Liver (tissue), 9 donors: ENCODE data around the gene FCSK. TPM values are rescaled to one million over a fixed set of nuclear protein-coding genes. Genes with fewer than 3 reads are reported as not detected.

ENCODE experiments used
- DNase-seq: peaks from one replicate; pipeline ENCODE4 v3.0.0-alpha.2; 2017; ENCODE audit warnings: low spot score
- H3K27ac ChIP-seq, 2 donors: one replicate each; pipeline ENCODE4 v1.7.0; 2013; ENCODE audit warnings: inconsistent platforms in 2 of 2, low read length in 2 of 2, control low read depth in 1 of 2, low read depth in 1 of 2, mild to moderate bottlenecking in 1 of 2
- H3K27me3 ChIP-seq, 4 donors: one replicate each; pipeline versions ENCODE4 v1.6.1 to v1.7.0; 2013; ENCODE audit warnings: low read length in 3 of 4, inconsistent platforms in 1 of 4, mild to moderate bottlenecking in 1 of 4, moderate library complexity in 1 of 4; ENCODE audit not compliant: control insufficient read depth in 4 of 4, insufficient read depth in 4 of 4
- H3K36me3 ChIP-seq, 4 donors: one replicate each; pipeline versions ENCODE4 v1.6.1 to v1.7.0; 2013; ENCODE audit warnings: low read length in 3 of 4, mild to moderate bottlenecking in 3 of 4, low read depth in 1 of 4, moderate library complexity in 1 of 4; ENCODE audit not compliant: control insufficient read depth in 4 of 4, insufficient read depth in 3 of 4
- H3K4me1 ChIP-seq, 4 donors: one replicate each; pipeline versions ENCODE4 v1.6.1 to v1.7.0; 2013; ENCODE audit warnings: low read length in 3 of 4, mild to moderate bottlenecking in 3 of 4, moderate library complexity in 1 of 4; ENCODE audit not compliant: control insufficient read depth in 4 of 4, insufficient read depth in 4 of 4
- H3K4me3 ChIP-seq, 3 donors: one replicate each; pipeline versions ENCODE4 v1.6.1 to v1.7.0; 2013; ENCODE audit warnings: low read length in 3 of 3, control low read depth in 1 of 3, low read depth in 1 of 3, mild to moderate bottlenecking in 1 of 3
- H3K9ac ChIP-seq, 2 donors: one replicate each; pipeline ENCODE4 v1.7.0; 2013; ENCODE audit warnings: low read length in 2 of 2, mild to moderate bottlenecking in 2 of 2, moderate library complexity in 2 of 2, control low read depth in 1 of 2, low read depth in 1 of 2
- H3K9me3 ChIP-seq, 4 donors: one replicate each; pipeline versions ENCODE4 v1.6.1 to v1.7.0; 2013; ENCODE audit warnings: low read length in 3 of 4; ENCODE audit not compliant: control insufficient read depth in 4 of 4
- FOXA1 ChIP-seq: IDR thresholded peaks from 2 replicates; pipeline ENCODE4 v1.6.1; 2016; ENCODE audit warnings: antibody characterized with exemption
- FOXA2 ChIP-seq: IDR thresholded peaks from 2 replicates; pipeline ENCODE4 v1.6.1; 2016; ENCODE audit warnings: antibody characterized with exemption
- GABPA ChIP-seq, 2 donors: IDR thresholded peaks in 1 of 2; conservative IDR thresholded peaks in 1 of 2; 2 replicates each; pipeline ENCODE4 v1.6.1; 2016; ENCODE audit warnings: antibody characterized with exemption in 2 of 2, mild to moderate bottlenecking in 1 of 2, moderate library complexity in 1 of 2
- HNF4A ChIP-seq, 2 donors: conservative IDR thresholded peaks; 2 replicates each; pipeline ENCODE4 v1.6.1; 2016; ENCODE audit warnings: antibody characterized with exemption in 2 of 2, mild to moderate bottlenecking in 2 of 2
- HNF4G ChIP-seq: IDR thresholded peaks from 2 replicates; pipeline ENCODE4 v1.6.1; 2016; ENCODE audit warnings: antibody characterized with exemption
- JUND ChIP-seq, 2 donors: IDR thresholded peaks; 2 replicates each; pipeline ENCODE4 v1.6.1; 2016; ENCODE audit warnings: antibody characterized with exemption in 2 of 2
- NR2F2 ChIP-seq: IDR thresholded peaks from 2 replicates; pipeline ENCODE4 v1.6.1; 2016; ENCODE audit warnings: antibody characterized with exemption
- RAD21 ChIP-seq, 2 donors: IDR thresholded peaks; 2 replicates each; pipeline ENCODE4 v1.6.1; 2016; ENCODE audit warnings: antibody characterized with exemption in 2 of 2, mild to moderate bottlenecking in 2 of 2
- RXRA ChIP-seq, 2 donors: IDR thresholded peaks; 2 replicates each; pipeline ENCODE4 v1.6.1; 2017 to 2018; ENCODE audit warnings: antibody characterized with exemption in 2 of 2, mild to moderate bottlenecking in 1 of 2
- TAF1 ChIP-seq: conservative IDR thresholded peaks from 2 replicates; pipeline ENCODE4 v1.6.1; 2016; ENCODE audit warnings: antibody characterized with exemption, mild to moderate bottlenecking
- YY1 ChIP-seq: IDR thresholded peaks from 2 replicates; pipeline ENCODE4 v1.6.1; 2016; ENCODE audit warnings: antibody characterized with exemption, mild to moderate bottlenecking
- WGBS: extraction: QIAGEN DNeasy Blood & Tissue Kit; methylation state at CpG from one replicate; pipeline ENCODE4 v1.1.7; 2013; 5-methylcytosine and 5-hydroxymethylcytosine counted together
- polyA plus RNA-seq, 2 donors: library from polyadenylated mRNA; stranded (reverse) in 1 of 2; unstranded in 1 of 2; fragments of 200-250 nt in 1 of 2; fragments of >200 nt in 1 of 2; fragmentation: Nextera tagmentation in 1 of 2; extraction: Ambion mirVana in 1 of 2; gene quantifications; one replicate each; pipeline versions ENCODE4 v1.2.1 to v1.2.3, GENCODE V29; 2013 to 2015
- total RNA-seq, 2 donors: library from RNA; depleted of rRNA; stranded (reverse); fragments of >200 nt; gene quantifications; one replicate each; pipeline ENCODE4 v1.2.3, GENCODE V29; 2014
- TF ChIP-seq, protein P1 (sequence below): IDR thresholded peaks from 2 replicates; pipeline ENCODE4 v1.6.1; 2016; ENCODE audit warnings: antibody characterized with exemption
- TF ChIP-seq, protein P2 (sequence below): fragments of 150-350 bp; IDR thresholded peaks from 2 replicates; pipeline ENCODE4 v1.5.1; 2017; ENCODE audit warnings: improper control_type of control experiment, low read depth, low read length; ENCODE audit not compliant: missing input control
- TF ChIP-seq, protein P3 (sequence below): IDR thresholded peaks from 2 replicates; pipeline ENCODE4 v1.6.1; 2016; ENCODE audit warnings: antibody characterized with exemption
- TF ChIP-seq, protein P4 (sequence below): IDR thresholded peaks from 2 replicates; pipeline ENCODE4 v1.6.1; 2016; ENCODE audit warnings: antibody characterized with exemption, mild to moderate bottlenecking
- donor health status: healthy.
- donor health status: healthy.
- donor health status: healthy.
- donor health status: healthy.
- donor health status: healthy.

The FCSK gene
- total and polyA plus RNA-seq, 4 donors: 4.3 to 20.2 (median 8.5) TPM

DNA sequence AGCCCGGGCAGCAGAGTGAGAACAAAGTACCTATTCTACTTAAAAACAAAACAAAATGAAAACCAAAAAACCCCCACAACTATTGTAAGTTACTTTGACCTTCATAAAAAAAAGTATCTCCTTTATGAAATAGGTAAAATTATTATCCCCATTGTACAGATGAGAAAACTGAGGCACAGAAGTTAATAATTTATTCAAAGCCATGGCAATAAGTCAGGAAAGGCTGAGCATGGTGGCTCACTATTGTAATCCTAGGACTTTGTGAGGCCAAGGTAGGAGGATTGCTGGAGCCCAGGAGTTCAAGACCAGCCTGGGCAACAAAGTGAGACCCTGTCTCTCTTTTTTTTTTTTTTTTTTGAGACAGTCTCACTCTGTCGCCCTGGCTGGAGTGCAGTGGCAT lies 30.5 kb downstream of the FCSK start:
- 94% methylated on average over 2 of the region's 2 CpGs for WGBS
- no peaks in the 10 kb centered on the region for H3K4me1 ChIP-seq
- TF ChIP-seq NR2F2: no peak
- TF ChIP-seq, protein P1, sequence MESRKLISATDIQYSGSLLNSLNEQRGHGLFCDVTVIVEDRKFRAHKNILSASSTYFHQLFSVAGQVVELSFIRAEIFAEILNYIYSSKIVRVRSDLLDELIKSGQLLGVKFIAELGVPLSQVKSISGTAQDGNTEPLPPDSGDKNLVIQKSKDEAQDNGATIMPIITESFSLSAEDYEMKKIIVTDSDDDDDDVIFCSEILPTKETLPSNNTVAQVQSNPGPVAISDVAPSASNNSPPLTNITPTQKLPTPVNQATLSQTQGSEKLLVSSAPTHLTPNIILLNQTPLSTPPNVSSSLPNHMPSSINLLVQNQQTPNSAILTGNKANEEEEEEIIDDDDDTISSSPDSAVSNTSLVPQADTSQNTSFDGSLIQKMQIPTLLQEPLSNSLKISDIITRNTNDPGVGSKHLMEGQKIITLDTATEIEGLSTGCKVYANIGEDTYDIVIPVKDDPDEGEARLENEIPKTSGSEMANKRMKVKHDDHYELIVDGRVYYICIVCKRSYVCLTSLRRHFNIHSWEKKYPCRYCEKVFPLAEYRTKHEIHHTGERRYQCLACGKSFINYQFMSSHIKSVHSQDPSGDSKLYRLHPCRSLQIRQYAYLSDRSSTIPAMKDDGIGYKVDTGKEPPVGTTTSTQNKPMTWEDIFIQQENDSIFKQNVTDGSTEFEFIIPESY: no peak
- no peak for TF ChIP-seq RXRA (IDR thresholded peaks at IDR 0.05)
- TF ChIP-seq RAD21 (IDR thresholded peaks at IDR 0.05): no peak
- no peak for TF ChIP-seq YY1
- no peak for TF ChIP-seq GABPA (IDR thresholded peaks at IDR 0.05 in 1 of 2, conservative IDR thresholded peaks at IDR 0.05 in 1 of 2)
- TF ChIP-seq JUND (IDR thresholded peaks at IDR 0.05): no peak
- TF ChIP-seq, protein P2, sequence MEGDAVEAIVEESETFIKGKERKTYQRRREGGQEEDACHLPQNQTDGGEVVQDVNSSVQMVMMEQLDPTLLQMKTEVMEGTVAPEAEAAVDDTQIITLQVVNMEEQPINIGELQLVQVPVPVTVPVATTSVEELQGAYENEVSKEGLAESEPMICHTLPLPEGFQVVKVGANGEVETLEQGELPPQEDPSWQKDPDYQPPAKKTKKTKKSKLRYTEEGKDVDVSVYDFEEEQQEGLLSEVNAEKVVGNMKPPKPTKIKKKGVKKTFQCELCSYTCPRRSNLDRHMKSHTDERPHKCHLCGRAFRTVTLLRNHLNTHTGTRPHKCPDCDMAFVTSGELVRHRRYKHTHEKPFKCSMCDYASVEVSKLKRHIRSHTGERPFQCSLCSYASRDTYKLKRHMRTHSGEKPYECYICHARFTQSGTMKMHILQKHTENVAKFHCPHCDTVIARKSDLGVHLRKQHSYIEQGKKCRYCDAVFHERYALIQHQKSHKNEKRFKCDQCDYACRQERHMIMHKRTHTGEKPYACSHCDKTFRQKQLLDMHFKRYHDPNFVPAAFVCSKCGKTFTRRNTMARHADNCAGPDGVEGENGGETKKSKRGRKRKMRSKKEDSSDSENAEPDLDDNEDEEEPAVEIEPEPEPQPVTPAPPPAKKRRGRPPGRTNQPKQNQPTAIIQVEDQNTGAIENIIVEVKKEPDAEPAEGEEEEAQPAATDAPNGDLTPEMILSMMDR: no peak
- TF ChIP-seq FOXA2: no peak
- TF ChIP-seq FOXA1: no peak
- no peak for TF ChIP-seq HNF4G
- TF ChIP-seq, protein P3, sequence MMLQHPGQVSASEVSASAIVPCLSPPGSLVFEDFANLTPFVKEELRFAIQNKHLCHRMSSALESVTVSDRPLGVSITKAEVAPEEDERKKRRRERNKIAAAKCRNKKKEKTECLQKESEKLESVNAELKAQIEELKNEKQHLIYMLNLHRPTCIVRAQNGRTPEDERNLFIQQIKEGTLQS: no peak
- TF ChIP-seq, protein P4, sequence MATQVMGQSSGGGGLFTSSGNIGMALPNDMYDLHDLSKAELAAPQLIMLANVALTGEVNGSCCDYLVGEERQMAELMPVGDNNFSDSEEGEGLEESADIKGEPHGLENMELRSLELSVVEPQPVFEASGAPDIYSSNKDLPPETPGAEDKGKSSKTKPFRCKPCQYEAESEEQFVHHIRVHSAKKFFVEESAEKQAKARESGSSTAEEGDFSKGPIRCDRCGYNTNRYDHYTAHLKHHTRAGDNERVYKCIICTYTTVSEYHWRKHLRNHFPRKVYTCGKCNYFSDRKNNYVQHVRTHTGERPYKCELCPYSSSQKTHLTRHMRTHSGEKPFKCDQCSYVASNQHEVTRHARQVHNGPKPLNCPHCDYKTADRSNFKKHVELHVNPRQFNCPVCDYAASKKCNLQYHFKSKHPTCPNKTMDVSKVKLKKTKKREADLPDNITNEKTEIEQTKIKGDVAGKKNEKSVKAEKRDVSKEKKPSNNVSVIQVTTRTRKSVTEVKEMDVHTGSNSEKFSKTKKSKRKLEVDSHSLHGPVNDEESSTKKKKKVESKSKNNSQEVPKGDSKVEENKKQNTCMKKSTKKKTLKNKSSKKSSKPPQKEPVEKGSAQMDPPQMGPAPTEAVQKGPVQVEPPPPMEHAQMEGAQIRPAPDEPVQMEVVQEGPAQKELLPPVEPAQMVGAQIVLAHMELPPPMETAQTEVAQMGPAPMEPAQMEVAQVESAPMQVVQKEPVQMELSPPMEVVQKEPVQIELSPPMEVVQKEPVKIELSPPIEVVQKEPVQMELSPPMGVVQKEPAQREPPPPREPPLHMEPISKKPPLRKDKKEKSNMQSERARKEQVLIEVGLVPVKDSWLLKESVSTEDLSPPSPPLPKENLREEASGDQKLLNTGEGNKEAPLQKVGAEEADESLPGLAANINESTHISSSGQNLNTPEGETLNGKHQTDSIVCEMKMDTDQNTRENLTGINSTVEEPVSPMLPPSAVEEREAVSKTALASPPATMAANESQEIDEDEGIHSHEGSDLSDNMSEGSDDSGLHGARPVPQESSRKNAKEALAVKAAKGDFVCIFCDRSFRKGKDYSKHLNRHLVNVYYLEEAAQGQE: no peak
- H3K9me3 ChIP-seq: no peaks in the 10 kb centered on the region
- H3K27me3 ChIP-seq: no peaks in the 10 kb centered on the region
- no peak for DNase-seq
- H3K27ac ChIP-seq: no peak overlapping the region
- H3K9ac ChIP-seq: no peak overlapping the region
- H3K36me3 ChIP-seq: peaks cover 7 to 50% (median 35%) of the 10 kb centered on the region in 4 donors
- no peak overlapping the region for H3K4me3 ChIP-seq

DNA sequence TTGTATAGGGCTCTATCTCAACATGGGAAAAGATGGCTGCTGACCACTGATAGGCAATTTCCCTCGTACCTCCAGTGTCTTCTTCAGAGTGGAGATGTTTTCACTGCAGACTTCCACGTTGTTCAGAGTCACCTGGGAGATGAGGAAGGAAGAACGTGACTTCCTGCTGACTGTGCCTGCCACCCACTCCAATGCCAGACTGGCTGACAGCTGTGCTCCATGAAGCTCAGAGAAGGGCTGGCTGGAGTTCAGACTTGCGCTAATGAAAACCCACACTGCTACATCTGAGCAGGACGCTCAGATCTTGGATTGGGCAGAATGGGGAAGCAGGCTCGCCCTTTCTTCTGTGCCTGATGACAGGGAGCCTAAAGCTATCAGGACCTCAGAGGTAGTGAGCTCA lies 35.9 kb downstream of the FCSK start:
- no peak overlapping the region for H3K4me3 ChIP-seq
- TF ChIP-seq, protein P2: no peak
- TF ChIP-seq, protein P3: no peak
- TF ChIP-seq HNF4A (conservative IDR thresholded peaks at IDR 0.05): no peak
- TF ChIP-seq FOXA1: no peak
- no peak for TF ChIP-seq RAD21 (IDR thresholded peaks at IDR 0.05)
- TF ChIP-seq NR2F2: no peak
- TF ChIP-seq YY1: no peak
- no peak for TF ChIP-seq TAF1
- TF ChIP-seq, protein P4: no peak
- TF ChIP-seq, protein P1: no peak
- TF ChIP-seq RXRA (IDR thresholded peaks at IDR 0.05): no peak

More for the DNA sequence above, 35.9 kb downstream of the FCSK start:
- Histone ChIP-seq H3K27ac (no peak overlapping the region), H3K4me1 (no peaks in the 10 kb centered on the region), H3K9me3 (no peaks in the 10 kb centered on the region), H3K27me3 (no peaks in the 10 kb centered on the region), H3K9ac (no peak overlapping the region), H3K36me3 (peaks cover 4 to 46% (median 30%) of the 10 kb centered on the region in 4 donors)
- 83% methylated on average over 6 of the region's 6 CpGs for WGBS
- DNase-seq: no peak
